Activated T-cell treated with anti-CD3 and anti-CD28 coated beads, Interleukin-2, amount 50 U/mL, for 48 hours (primary cell): ENCODE measurements around the gene TRPM4.

Experiments
- DNase-seq, 2 experiments: peaks; one replicate each; pipeline ENCODE4 v3.0.0-alpha.2; 2020

The TRPM4 gene

GRCh38 chr19:49233163-49233562 lies 75.6 kb downstream of the TRPM4 start:
- DNase-seq = no peak

- no peak for DNase-seq
These were observed 84.2 kb downstream of the TRPM4 start for GRCh38 chr19:49241769-49242168.

GRCh38 chr19:49243129-49243528 lies 85.5 kb downstream of the TRPM4 start:
- DNase-seq = no peak

- no peak for DNase-seq
These were observed 86.1 kb downstream of the TRPM4 start for GRCh38 chr19:49243726-49244125.

- DNase-seq = no peak
These were observed 86.7 kb downstream of the TRPM4 start for GRCh38 chr19:49244256-49244655.

- no peak for DNase-seq
These were observed 90.1 kb downstream of the TRPM4 start for GRCh38 chr19:49247676-49248075.

- no peak for DNase-seq
These were observed 92.3 kb downstream of the TRPM4 start for GRCh38 chr19:49249933-49250332.

- no peak for DNase-seq
These were observed 98.1 kb downstream of the TRPM4 start for GRCh38 chr19:49255674-49256073.

GRCh38 chr19:49256691-49257090 lies 99.1 kb downstream of the TRPM4 start:
- DNase-seq = no peak
